HG03103 (cell line): ENCODE measurements around the gene VPS35L.
"Not testable (repeated sequence)": the region's sequence is repeated elsewhere in the genome, so short reads cannot be mapped to it uniquely, and the experiment has no call there.

Source experiments
- ATAC-seq: cut with Tn5 transposase; IDR thresholded peaks from one replicate; pipeline ENCODE4 v1.9.1; 2021; ENCODE audit warnings: low read depth; ENCODE audit not compliant: unreplicated experiment

VPS35L gene

DNA sequence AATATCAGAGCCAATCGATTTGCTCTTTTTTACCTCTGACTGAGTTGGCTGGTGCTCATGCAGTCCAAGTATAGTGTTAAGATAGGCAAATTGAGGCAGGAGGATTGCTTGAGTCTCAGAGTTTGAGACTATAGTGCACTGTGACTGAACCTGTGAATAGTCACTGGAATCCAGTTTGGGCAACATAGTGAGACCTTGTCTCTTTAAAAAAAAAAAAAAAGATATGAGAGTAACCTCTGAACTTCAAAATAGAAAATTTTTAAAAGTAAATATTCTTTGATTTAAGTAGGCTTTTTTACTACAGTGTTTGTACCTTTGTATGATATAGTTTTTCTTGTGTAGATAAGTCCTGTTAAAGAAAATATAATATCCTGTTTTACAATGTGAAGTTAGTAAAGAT is 28.3 kb upstream of the VPS35L start:
- no peak for ATAC-seq

DNA sequence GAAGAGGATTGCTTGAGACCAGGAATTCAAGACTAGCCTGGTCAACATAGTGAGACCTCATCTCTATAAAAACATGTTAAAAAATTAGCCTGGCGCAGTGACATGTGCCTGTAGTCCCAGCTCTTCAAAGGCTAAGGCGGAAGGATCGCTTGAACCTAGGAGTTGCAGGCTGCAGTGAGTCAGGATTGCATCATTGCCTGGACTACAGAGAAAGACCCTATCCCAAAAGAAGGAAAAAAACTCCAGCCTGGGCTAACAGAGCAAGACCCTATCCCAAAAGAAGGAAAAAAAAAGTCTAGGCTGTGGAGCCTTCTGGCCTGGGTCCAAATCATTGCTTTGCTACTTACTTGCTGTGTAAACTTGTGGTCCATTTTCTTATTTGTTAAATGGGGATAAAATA is 26.8 kb upstream of the VPS35L start:
- no peak for ATAC-seq

DNA sequence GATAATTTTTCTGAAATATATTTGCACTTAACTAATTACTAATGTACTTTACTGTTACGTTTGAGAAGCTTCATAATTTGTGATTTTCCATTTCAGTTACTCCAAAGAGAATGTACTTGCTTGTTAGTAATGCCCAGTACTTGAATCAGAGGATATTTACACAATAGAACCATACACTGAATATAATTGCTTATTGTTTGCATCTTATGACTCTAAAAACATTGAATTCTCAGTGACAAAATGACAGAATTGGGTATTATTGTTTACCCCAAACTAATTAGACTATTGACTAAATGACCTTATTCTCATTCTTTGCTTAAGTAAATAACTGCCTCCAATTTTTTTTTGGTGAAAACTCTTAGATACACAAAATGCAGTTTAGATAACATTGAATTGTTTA is 22.9 kb upstream of the VPS35L start:
- ATAC-seq, result no peak

DNA sequence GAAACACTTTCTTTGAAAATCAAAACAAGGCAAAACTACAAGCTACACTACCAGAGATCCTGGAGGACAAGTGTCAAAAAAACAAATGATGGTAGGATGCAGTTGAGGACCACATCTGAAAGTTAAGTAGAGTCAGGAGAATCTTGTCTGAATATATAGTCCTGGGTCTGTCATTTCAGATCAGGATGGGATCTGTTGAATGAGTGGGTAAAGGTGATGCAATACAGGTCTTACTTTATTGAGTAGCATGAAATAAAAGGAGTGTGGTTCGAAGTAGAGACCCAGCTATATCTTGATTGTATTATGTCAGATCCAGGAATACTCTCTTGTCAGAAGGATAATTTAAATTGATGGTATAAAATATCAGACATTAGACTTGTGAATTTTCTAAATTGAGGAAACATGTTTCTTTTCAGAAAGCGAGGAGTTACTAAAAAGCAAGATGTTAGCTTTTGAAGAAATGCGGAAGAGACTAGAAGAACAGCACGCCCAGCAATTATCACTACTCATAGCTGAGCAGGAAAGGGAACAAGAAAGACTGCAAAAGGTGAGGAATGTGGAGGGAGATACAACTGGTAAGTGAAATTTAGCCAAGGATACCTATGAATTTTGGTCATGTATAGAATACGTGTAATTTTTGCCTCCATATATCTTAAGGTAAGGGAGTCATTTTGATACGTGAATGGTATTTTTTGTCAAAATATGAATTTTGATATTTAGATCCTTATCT is 15.1 kb upstream of the VPS35L start:
- ATAC-seq, result no peak

DNA sequence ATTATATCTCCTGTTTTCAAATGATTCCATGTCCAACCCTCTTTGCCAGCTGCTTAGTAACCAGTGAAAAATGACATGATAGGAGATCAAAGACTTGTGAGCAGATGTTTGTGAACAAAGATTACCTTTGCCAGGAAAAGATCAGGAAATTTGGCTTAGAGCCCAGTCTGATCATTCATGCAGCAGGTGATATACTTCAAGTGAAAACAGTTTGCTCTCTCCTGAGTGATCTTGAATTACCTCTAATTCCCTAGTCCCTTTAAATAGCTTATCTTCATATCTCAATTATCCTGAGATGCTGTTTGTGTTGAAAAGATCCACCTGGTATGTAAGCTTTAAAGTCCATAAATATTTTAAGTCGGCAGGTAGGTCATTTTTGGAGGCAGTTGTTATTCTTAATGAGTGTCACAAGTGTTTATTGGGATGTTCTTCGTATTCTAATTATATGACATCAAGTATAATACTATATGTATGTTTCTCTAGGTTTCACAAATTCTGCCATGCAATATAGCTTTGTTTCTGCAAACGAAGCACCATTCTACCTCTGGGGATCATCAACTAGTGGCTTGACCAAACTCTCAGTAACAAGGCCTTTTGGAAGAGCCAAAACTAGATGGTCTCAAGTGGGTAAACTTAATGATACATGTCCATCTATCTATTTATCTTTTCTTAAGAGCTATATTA is 13.2 kb upstream of the VPS35L start:
- no peak for ATAC-seq

DNA sequence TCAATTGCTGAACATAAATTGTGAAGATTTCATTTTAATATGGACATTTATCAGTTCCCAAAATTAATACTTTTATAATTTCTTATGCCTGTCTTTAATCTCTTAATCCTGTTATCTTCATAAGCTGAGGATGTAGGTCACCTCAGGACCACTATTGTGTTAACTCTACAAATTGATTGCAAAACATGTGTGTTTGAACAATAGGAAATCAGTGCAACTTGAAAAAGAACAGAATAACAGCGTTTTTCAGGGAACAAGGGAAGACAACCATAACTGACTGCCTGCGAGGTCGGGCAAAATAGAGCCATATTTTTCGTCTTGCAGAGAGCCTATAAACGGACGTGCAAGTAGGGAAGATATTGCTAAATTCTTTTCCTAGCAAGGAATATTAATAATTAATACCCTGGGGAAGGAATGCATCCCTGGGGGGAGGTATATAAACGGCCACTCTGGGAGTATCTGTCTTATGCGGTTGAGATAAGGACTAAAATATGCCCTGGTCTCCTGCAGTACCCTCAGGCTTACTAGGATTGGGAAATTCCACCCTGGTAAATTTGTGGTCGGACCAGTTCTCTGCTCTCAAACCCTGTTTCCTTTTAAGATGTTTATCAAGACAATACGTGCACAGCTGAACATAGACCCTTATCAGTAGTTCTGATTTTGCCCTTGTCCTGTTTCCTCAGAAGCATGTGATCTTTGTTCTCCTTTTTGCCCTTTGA is 12.1 kb upstream of the VPS35L start:
- not testable (repeated sequence) for ATAC-seq

DNA sequence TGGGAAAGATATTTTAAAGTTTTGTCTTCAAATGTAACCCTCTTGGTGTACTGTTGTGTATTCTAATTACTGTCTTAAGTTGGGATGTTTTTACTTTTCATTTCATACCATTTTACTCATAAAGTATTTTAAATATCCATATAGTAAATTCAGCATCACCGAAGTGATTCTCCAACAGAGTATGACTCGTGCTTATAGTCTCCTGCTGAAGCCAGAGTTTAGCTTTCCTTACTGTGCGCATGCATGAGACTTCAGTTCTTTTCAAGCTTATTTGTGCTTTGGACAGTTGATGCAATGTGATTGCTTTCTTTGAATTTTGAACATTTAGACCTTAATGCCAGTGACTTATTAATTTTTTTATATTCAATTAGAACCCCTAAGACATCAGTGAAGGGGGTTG is 7.4 kb upstream of the VPS35L start:
- ATAC-seq, result no peak

DNA sequence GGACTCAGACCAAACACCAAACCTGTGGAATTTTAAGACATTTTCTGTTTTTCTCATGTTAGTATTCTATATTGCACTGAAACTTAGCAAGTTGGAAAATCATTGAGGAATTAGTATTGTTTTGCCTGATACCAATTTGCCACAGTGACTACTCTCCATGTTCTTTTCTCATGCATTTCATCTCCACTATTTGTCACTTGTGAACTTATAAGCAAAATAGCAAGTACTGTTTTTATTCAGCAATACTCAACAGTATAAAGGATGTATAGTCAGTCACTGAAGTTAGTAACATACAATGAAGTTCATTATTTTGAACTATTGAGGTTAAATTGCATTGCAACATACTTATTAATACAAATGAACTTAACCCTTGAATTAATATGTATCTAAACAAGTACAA is 5.8 kb upstream of the VPS35L start:
- ATAC-seq, result no peak

DNA sequence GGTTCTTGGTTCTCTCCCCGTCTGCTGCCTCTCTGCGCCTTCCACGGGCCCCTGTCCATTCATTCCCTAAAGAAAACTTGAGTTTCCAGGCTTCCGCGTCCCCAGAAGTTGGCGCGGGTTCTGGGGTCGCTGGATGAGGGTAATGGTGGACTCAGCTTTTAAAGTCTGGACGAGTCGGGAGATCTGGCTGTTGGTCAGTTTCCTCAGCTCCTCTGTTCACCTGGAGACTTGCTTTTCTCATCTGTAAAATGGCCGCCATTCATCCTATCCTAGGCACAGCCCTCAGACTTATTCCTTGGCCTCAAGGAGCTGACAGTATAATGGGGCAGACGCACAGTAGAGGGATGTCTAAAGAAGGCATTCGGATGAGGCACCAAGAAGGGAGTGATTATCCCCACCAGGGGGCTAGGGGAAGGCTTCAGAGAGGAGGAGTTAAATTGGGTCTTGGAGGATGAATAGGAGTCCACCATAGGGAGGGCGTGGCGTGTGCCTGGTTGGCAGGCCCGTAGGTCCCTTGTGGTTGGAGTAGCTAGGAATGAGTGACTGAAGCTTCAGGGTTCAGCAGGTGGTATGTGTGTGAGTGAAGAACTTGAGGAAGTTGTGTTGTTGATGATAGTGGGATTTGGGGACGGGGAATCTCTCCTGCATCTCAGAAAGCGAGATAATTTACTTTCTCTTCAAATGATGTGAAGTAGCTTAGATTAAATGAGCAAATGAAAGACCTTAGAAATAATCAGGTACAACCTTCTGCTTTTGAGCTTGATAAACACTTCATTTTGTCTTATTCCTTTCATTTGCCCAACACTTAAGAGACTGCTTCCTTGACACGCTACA is 652 bp downstream of the VPS35L start:
- no peak for ATAC-seq

DNA sequence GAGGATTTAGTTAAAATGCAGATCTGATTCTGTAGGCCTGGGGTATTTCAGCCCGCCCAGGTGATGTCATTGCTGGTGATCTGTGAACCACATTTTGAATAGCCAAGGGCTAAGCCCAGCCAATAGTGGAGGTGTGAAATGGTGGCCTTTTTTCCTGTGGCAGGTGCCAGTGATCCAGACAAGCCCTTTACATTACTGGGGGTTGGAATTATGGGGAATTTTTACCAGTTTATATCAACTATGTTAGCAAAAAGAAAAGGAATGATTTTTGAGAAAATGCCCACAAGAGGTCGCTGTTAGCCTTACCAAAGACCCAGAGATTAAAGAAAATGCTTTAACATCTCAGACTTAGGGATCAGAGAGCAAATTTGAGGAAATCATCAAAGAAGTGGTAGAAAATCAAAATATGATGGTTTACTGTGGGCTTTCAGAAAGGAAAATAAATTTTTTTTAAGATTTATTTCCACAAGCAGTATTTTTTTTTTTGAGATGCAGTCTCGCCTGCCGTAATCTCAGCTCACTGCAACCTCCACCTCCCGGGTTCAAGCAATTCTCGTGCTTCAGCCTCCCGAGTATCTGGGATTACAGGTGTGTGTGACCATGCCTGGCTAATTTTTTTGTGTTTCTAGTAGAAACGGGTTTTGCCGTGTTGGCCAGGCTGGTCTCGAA is 3.9 kb downstream of the VPS35L start:
- no peak for ATAC-seq

DNA sequence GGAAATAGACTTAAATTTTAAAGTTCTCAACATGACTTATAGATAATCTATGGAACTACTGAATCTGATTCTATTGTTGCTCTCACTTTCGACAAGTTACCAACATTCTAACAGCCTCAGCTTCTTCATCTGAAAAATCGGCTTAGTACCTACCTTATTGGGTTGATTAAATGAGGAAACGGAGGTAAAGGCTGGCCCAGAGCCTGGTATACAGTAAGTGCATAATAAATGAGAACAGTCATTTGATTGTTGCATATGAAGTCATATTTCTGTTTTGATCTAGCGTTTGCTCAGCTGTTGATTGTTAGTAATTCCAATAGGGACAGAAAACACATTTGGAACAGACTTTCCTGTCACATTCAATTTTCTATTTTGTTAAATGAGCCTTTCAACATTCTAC is 4.6 kb downstream of the VPS35L start:
- ATAC-seq, result no peak

DNA sequence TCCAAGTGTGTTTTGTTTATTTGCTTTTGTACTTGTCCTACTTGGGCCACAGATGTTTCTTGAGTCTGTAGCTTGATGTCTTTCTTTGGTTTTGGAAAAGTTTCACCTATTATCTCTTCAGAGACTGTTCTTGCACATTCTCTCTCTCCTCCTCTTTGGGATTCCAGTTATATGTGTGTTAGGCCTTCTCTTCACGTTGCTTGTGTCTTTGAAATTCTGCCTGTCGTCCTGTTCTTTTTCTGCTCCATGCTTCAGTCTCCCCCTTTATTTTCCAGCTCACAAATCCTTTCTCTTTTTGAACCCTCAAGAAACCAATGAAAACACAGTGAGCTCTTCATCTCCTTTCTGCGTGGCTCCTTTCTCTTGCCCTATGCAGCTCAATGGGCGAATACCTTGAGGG is 7.9 kb downstream of the VPS35L start:
- ATAC-seq, result no peak

DNA sequence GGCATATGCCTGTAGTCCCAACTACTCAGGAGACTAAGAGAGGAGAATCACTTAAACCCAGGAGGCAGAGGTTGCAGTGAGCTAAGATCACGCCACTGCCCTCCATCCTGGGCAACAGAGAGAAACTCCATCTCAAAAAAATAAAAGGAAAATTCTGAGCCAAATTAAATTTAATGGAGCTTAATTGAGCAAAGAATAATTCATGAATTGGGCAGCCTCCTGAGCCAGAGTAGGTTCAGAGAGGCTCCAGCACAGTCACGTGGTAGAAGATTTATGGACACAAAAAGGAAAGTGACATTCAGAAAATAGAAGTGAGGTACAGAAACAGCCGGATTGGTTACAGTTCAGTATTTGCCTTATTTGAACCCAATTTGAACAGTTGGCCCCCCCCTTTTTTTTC is 10.9 kb downstream of the VPS35L start:
- no peak for ATAC-seq

DNA sequence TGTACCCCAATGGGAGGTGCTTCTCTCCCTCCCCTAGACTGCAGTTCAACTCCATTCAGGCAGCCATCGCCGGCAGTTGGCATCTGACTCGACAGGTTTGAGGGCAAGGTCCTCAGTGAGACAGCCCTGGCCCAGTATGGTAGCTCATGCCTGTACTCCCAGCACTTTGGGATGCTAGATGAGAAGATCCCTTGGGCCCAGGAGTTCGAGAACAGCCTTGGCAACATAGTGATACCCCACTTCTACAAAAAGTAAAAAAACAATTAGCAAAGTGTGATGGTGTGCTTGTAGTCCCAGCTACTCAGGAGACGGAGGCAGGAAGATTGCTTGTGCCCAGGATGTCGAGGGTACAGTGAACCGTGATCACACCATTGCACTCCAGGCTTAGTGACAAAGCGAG is 12.1 kb downstream of the VPS35L start:
- ATAC-seq, result no peak

DNA sequence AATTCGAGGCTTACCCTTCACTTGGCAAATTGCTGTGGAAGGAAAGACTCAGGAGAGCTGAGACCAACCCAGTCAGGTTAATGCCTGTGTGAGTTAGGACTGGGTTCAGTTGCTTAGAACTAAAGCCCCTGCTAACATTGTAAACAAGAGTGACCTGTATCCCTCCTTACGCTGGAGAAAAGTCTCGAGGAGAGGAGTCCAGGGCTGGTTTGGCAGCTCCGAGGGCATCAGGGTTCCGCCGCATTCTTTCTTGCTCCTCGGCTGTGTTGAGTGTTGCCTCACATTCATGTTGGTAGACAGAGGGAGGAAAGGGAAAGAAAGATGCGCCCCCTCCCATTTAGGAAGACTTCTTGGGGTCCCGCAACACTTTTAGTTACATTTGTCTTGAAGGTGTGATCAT is 18.5 kb downstream of the VPS35L start:
- ATAC-seq, result no peak

DNA sequence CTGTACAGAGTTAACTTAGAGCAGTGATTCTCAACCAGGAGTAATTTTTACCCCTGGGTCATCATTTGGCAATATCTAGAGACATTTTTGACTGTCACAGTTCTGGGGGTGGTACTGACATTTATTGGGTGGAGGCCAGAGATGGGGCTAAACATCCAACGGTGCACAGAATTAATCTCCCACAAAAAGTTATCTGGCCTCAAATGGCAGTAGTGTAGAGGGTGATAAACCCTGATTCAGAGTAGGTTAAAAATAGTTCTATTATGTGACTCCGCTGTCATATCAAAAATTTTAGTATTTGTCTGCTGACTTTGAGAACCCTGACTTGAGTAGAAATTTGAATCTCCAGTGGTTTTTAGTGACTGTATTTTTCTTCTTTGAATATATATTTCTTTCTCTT is 19.1 kb downstream of the VPS35L start:
- ATAC-seq, result no peak

DNA sequence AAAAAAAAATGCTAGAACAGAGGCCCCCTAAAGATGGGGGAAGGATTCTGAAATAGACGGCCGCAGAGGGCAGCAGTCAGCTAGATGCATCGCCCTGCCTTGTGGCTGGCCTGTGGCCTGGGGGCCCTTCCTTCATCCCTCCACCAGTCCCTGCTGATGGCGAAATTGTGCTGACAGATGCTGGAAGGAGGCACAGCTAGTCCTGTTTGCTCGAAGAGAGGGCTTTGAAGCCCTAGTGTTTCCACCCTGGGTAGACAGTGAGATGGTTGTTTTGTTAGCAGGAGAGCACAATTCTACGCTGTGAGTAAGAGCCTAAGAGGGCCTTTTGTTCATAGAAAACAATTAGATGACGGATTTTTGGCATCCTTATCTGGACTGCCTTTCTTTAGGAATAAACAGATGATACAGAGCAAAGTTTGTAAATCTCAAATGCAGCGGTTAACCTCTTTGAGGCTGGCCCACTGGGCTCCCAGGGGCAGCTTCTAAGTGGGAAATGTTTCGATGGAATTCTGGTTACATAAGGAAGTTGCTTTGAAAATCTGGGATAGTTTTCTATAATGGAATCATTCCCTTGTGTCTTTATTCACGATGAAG is 23.0 kb downstream of the VPS35L start:
- no peak for ATAC-seq

DNA sequence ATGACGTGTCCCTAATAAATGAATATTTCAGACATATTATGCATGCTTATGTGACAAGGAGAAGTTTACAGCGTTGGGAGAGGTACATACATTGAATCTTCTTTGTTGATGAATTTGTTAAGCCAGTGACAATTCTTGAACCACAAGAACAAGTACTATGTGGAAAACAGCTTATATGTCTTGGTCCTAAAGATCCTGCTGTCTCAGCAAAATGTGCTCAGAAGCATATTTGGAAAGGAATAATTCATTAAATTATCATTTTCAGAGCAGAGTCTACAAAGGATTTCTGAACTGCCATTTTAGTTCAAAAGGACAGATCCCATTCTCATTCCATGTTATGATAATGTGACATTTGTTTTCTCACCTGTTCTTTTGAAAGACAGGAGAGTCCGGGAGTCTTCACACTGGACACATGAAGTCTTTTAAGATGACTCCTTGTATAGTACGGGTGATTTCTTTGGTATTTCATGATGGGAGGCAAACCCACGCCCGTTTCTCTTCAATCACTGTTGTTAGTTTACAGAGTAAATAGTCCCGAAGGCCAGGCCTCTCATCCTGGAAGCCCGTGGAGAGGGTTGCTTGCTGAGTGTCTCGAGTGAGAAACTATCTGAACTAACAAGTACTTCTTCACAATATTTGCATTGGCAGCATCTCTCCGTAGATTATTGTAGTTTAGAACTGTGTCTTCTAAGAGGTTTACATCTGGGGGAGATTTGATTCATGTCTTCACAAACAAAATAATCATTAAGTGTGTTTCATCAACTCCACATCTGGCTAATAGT is 26.7 kb downstream of the VPS35L start:
- no peak for ATAC-seq

DNA sequence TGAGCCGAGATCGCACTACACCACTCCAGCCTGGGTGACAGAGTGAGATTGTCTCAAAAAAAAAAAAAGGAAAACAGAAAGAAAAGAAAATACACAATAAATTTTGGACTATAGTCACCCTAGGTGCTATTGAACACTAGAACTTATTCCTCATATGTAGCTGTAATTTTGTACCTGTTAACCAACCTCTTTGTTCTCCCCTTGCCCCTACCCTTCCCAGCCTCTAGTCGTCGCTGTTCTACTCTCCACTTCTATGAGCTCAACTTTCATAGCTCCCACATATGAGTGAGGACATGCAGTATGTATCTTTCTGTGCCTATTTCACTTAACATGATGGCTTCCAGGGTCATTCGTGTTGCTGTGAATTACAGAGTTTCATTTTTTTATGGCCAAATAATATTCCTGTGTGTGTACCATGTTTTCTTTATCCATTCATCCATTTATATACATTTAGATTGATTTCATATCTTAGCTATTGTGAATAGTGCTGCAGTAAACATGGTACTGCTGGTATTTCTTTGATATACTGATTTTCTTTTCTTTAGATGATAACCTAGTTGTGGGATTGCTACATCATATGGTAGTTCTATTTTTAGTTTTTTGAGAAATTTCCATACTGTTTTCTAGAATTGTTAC is 28.3 kb downstream of the VPS35L start:
- no peak for ATAC-seq
